Cardiac muscle cell (in vitro differentiated cells and primary cell): Measurements from ENCODE around the gene SMIM10L2A. TPM values are rescaled to one million over a fixed set of nuclear protein-coding genes. Genes with fewer than 3 reads are reported as not detected.

ENCODE experiments used
- DNase-seq, 2 donors: peaks; one replicate each; pipeline versions ENCODE4 v3.0.0 to v3.0.0-alpha.2; 2010 to 2017; ENCODE audit warnings: low read depth in 1 of 2, low spot score in 1 of 2
- H3K27ac ChIP-seq: fragments of 200-600 bp; sonication (generic); 2 replicates; pipeline ENCODE4 v1.5.1; 2016
- H3K27me3 ChIP-seq: fragments of 200-600 bp; sonication (generic); 2 replicates; pipeline ENCODE4 v1.6.0; 2016; ENCODE audit warnings: control low read depth
- H3K36me3 ChIP-seq: fragments of 200-600 bp; sonication (generic); 2 replicates; pipeline ENCODE4 v1.5.1; 2016; ENCODE audit warnings: control low read depth
- H3K4me1 ChIP-seq: fragments of 200-600 bp; sonication (generic); 2 replicates; pipeline ENCODE4 v1.8.1; 2017; ENCODE audit warnings: low read depth, mild to moderate bottlenecking, mixed run types
- H3K4me3 ChIP-seq: fragments of 200-600 bp; sonication (generic); 2 replicates; pipeline ENCODE4 v1.5.1; 2016; ENCODE audit warnings: mild to moderate bottlenecking
- H3K9me3 ChIP-seq: fragments of 200-600 bp; sonication (generic); 2 replicates; pipeline ENCODE4 v1.5.1; 2017; ENCODE audit warnings: low read depth, mild to moderate bottlenecking, control low read depth
- CTCF ChIP-seq: IDR thresholded peaks from 2 replicates; pipeline ENCODE4 v1.5.1; 2012; ENCODE audit warnings: low read depth, mild to moderate bottlenecking, low read length
- polyA plus RNA-seq: library from polyadenylated mRNA; unstranded; fragments of >200 nt; fragmentation: Nextera tagmentation; extraction: Ambion mirVana; gene quantifications from 2 replicates; pipeline ENCODE4 v1.2.1, GENCODE V29; 2016
- total RNA-seq: library from RNA; depleted of rRNA; stranded (reverse); fragments of >200 nt; gene quantifications from 2 replicates; pipeline ENCODE4 v1.2.3, GENCODE V29; 2016

Gene SMIM10L2A
- total and polyA plus RNA-seq, 2 experiments from 2014 or later, result 9.0 to 17.2 TPM

- DNase-seq, result no peak
- Histone ChIP-seq H3K27ac (no peak overlapping the region), H3K36me3 (no peaks in the 10 kb centered on the region), H3K4me3 (no peak overlapping the region), H3K9me3 (no peaks in the 10 kb centered on the region), H3K4me1 (no peaks in the 10 kb centered on the region), H3K27me3 (no peaks in the 10 kb centered on the region)
- no peak for TF ChIP-seq CTCF
Measured at GRCh38 chrX:135388841-135389240, 32.9 kb upstream of the SMIM10L2A start.

- H3K27ac ChIP-seq, result no peak overlapping the region
- H3K4me1 ChIP-seq, result no peaks in the 10 kb centered on the region
- no peak overlapping the region for H3K4me3 ChIP-seq
- H3K9me3 ChIP-seq, result no peaks in the 10 kb centered on the region
- H3K36me3 ChIP-seq, result no peaks in the 10 kb centered on the region
- no peaks in the 10 kb centered on the region for H3K27me3 ChIP-seq
- TF ChIP-seq CTCF, result no peak
- no peak for DNase-seq
Measured at GRCh38 chrX:135389243-135389642, 32.5 kb upstream of the SMIM10L2A start.

GRCh38 chrX:135389717-135390116 is 32.0 kb upstream of the SMIM10L2A start:
- Histone ChIP-seq H3K36me3 (no peaks in the 10 kb centered on the region), H3K27me3 (no peaks in the 10 kb centered on the region), H3K9me3 (no peaks in the 10 kb centered on the region), H3K4me1 (no peaks in the 10 kb centered on the region), H3K4me3 (no peak overlapping the region), H3K27ac (no peak overlapping the region)
- no peak for TF ChIP-seq CTCF
- DNase-seq, result no peak

- TF ChIP-seq CTCF, result no peak
- no peaks in the 10 kb centered on the region for H3K9me3 ChIP-seq
- no peaks in the 10 kb centered on the region for H3K4me1 ChIP-seq
- no peak overlapping the region for H3K4me3 ChIP-seq
- no peak for DNase-seq
- no peaks in the 10 kb centered on the region for H3K36me3 ChIP-seq
- H3K27ac ChIP-seq, result no peak overlapping the region
- no peaks in the 10 kb centered on the region for H3K27me3 ChIP-seq
Measured at GRCh38 chrX:135391734-135392133, 30.0 kb upstream of the SMIM10L2A start.

GRCh38 chrX:135393051-135393450 is 28.7 kb upstream of the SMIM10L2A start:
- H3K4me3 ChIP-seq, result no peak overlapping the region
- DNase-seq, result no peak
- TF ChIP-seq CTCF, result no peak
- no peaks in the 10 kb centered on the region for H3K9me3 ChIP-seq
- H3K4me1 ChIP-seq, result no peaks in the 10 kb centered on the region
- H3K27ac ChIP-seq, result no peak overlapping the region
- H3K27me3 ChIP-seq, result no peaks in the 10 kb centered on the region
- no peaks in the 10 kb centered on the region for H3K36me3 ChIP-seq

GRCh38 chrX:135395064-135395463 is 26.7 kb upstream of the SMIM10L2A start:
- Histone ChIP-seq H3K27me3 (no peaks in the 10 kb centered on the region), H3K27ac (no peak overlapping the region), H3K4me3 (no peak overlapping the region), H3K4me1 (no peaks in the 10 kb centered on the region), H3K9me3 (no peaks in the 10 kb centered on the region), H3K36me3 (no peaks in the 10 kb centered on the region)
- DNase-seq, result no peak
- no peak for TF ChIP-seq CTCF
